Body of pancreas (tissue), 4 donors: Measurements from ENCODE around the gene ASIC2. TPM values are rescaled to one million over a fixed set of nuclear protein-coding genes. Genes with fewer than 3 reads are reported as not detected.

Experiments used
- ATAC-seq: fragments of 150-250 bp; one replicate; pipeline ENCODE4 v1.9.1; 2016
- DNase-seq, 4 donors: peaks; one replicate each; pipeline ENCODE4 v3.0.0-alpha.2; 2019
- H3K27ac ChIP-seq, 4 donors: fragments of 200-600 bp; sonication (generic); 1 replicate in 3 of 4; 2 replicates in 1 of 4; pipeline versions ENCODE4 v1.5.1 to v1.6.1; 2016 to 2019; ENCODE audit warnings: mild to moderate bottlenecking in 1 of 4, mixed read lengths in 1 of 4, moderate library complexity in 1 of 4
- H3K27me3 ChIP-seq, 2 donors: fragments of 200-600 bp; sonication (generic); one replicate each; pipeline ENCODE4 v1.6.0; 2016; ENCODE audit warnings: mild to moderate bottlenecking in 1 of 2
- H3K36me3 ChIP-seq, 2 donors: fragments of 200-600 bp; sonication (generic); replicated peaks in 1 of 2; 2 replicates each; pipeline ENCODE4 v1.5.1; 2016; ENCODE audit warnings: low read depth in 2 of 2; ENCODE audit not compliant: insufficient read depth in 1 of 2
- H3K4me1 ChIP-seq: fragments of 200-600 bp; sonication (generic); one replicate; pipeline ENCODE4 v1.6.0; 2016
- H3K4me3 ChIP-seq, 2 donors: fragments of 200-600 bp; sonication (generic); 1 replicate in 1 of 2; 2 replicates in 1 of 2; pipeline ENCODE4 v1.5.1; 2016 to 2019
- H3K9me3 ChIP-seq, 3 donors: fragments of 200-600 bp; sonication (generic); 1 replicate in 2 of 3; 2 replicates in 1 of 3; pipeline ENCODE4 v1.5.1; 2016
- POLR2A ChIP-seq, 3 donors: fragments of 450-650 bp; IDR thresholded peaks; one replicate each; pipeline ENCODE4 v1.6.1; 2016; ENCODE audit warnings: antibody characterized with exemption in 3 of 3, mild to moderate bottlenecking in 2 of 3
- WGBS, 2 donors: methylation state at CpG; one replicate each; pipeline ENCODE4 v1.1.5; 2017; 5-methylcytosine and 5-hydroxymethylcytosine counted together
- intact Hi-C: fragments of 100-400 bp; cut with DNase I; formaldehyde crosslinking; loops from one replicate; pipeline ENCODE4 v1.15.1; 2023
- total RNA-seq, 2 donors: library from RNA; depleted of rRNA; stranded (reverse); fragments of >200 nt; gene quantifications; one replicate each; pipeline ENCODE4 v1.1.0, GENCODE V29; 2016
- TF ChIP-seq, protein P1 (sequence below), 7 experiments: fragments of 450-650 bp in 4 of 7; fragments of 200-600 bp in 3 of 7; sonication (generic) in 3 of 7; IDR thresholded peaks; one replicate each; pipeline ENCODE4 v1.5.1; 2016 to 2019; ENCODE audit warnings: antibody characterized with exemption in 7 of 7

ASIC2 gene
- total RNA-seq, 2 donors from 2014 or later = not detected

DNA sequence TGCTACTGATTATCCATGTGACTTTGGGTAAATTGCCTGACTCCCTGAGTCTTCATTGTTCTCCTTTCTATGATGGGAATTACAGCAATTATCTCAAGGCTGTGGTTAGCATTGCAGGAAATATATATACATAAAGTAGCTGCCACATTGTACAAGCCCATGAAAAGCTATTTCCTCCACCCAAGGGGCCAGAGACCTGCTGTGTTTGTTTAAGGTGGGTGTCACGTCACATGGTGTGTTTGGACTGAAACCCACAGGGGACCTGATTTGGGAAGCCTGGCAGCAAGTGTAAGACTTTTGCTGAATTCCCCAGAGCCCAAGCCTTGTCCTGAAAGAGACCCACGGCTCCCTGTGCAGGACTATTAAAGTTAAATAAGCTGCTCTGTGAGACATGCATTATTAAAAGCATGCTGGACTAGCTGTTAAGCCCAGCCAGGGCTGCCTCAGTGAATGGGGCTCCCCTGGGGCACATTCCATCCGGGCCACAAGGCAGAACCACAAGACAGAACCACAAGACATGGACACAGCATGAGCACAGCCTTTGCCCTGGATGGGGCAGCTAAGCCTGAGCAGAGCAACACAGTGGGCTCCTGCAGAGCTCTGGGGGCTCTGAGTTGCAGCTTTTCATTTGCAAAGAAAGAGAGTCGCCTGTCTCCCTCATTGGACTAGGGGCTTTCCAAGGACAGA lies 152.5 kb downstream of the ASIC2 start:
- WGBS, 2 donors = 22 to 33% methylated on average over 1 to 4 of the region's 4 CpGs
- Histone ChIP-seq H3K36me3 (no peaks in the 10 kb centered on the region), H3K4me1 (no peaks in the 10 kb centered on the region), H3K9me3 (no peaks in the 10 kb centered on the region), H3K4me3 (no peak overlapping the region), H3K27me3 (no peaks in the 10 kb centered on the region), H3K27ac (no peak overlapping the region)
- TF ChIP-seq, protein P1, sequence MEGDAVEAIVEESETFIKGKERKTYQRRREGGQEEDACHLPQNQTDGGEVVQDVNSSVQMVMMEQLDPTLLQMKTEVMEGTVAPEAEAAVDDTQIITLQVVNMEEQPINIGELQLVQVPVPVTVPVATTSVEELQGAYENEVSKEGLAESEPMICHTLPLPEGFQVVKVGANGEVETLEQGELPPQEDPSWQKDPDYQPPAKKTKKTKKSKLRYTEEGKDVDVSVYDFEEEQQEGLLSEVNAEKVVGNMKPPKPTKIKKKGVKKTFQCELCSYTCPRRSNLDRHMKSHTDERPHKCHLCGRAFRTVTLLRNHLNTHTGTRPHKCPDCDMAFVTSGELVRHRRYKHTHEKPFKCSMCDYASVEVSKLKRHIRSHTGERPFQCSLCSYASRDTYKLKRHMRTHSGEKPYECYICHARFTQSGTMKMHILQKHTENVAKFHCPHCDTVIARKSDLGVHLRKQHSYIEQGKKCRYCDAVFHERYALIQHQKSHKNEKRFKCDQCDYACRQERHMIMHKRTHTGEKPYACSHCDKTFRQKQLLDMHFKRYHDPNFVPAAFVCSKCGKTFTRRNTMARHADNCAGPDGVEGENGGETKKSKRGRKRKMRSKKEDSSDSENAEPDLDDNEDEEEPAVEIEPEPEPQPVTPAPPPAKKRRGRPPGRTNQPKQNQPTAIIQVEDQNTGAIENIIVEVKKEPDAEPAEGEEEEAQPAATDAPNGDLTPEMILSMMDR (IDR thresholded peaks at IDR 0.05) = no peak
- no peak for TF ChIP-seq POLR2A (IDR thresholded peaks at IDR 0.05)
- intact Hi-C loops = no loop called here
- no peak for ATAC-seq
- no peak for DNase-seq

DNA sequence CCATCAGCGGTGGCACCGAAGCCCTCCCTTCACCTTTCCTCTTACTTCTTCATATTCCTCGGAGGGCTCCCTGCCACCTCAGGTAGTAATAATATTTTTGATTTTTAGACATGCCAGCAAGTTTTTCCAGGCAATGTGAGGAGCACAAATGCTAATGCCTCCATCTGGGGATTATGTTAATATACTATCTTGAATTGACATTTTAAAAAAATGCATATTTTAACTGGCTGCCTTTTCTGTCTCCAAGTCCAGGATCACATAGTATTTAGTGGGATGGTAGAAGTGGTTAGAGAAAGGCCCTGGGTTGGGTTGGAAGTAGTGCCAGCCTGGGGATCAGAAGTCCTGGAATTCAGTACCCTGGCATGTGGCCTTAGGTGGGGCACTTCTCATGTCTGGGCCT lies 154.5 kb downstream of the ASIC2 start:
- H3K4me3 ChIP-seq = no peak overlapping the region
- 65 to 66% methylated on average over 3 of the region's 3 CpGs for WGBS, 2 donors
- TF ChIP-seq, protein P1 (IDR thresholded peaks at IDR 0.05) = no peak
- no peak for TF ChIP-seq POLR2A (IDR thresholded peaks at IDR 0.05)
- H3K9me3 ChIP-seq = no peaks in the 10 kb centered on the region
- DNase-seq (no peak), ATAC-seq (no peak)
- no peaks in the 10 kb centered on the region for H3K4me1 ChIP-seq
- intact Hi-C loops = no loop called here
- no peaks in the 10 kb centered on the region for H3K36me3 ChIP-seq
- H3K27me3 ChIP-seq = no peaks in the 10 kb centered on the region
- H3K27ac ChIP-seq = no peak overlapping the region

DNA sequence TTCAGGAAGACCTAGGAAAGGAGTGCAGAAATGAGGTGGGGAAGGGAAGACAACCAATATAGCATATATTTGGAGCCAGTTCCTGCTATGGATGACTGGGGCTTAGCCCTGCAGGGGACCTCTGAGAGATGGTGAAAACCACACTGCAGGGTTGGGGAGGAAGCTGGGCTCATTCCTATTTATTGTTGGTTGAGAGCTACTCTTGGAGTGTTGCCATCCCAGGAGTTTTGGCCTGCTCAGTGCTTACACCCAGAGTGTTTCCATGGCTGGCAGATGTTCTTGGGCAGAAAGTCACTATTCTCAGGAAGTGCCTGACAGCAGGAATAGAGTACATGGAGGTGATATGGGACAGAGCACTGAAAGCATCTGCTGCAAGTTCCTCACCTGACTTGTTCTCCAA lies 155.7 kb downstream of the ASIC2 start:
- intact Hi-C loops = no loop called here
- Histone ChIP-seq H3K27ac (no peak overlapping the region), H3K4me1 (no peaks in the 10 kb centered on the region), H3K4me3 (no peak overlapping the region), H3K36me3 (no peaks in the 10 kb centered on the region), H3K9me3 (no peaks in the 10 kb centered on the region), H3K27me3 (no peaks in the 10 kb centered on the region)
- ATAC-seq (no peak), DNase-seq (no peak)
- no peak for TF ChIP-seq POLR2A (IDR thresholded peaks at IDR 0.05)
- TF ChIP-seq, protein P1 (IDR thresholded peaks at IDR 0.05) = no peak

DNA sequence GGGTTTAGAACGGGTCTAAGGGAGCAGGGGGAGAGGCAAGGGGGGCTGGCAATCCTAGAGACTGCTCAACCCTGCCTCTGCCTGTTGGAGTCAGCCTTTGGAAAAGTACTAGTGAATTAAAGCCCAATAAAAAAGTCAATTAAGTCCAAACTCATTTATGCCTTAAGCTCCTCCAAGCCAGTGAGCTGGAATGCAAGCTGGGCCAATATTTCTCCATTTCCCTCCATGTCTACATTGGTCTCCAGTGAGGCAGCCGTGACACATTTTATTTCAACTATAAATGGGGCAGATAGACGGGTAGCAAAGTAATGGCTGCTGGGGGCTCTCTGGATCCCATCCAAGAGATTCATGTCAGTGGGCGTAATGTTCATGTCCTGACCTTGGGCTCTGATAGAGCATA lies 157.4 kb downstream of the ASIC2 start:
- H3K9me3 ChIP-seq = no peaks in the 10 kb centered on the region
- no peak overlapping the region for H3K4me3 ChIP-seq
- intact Hi-C loops = no loop called here
- H3K27me3 ChIP-seq = no peaks in the 10 kb centered on the region
- WGBS, 2 donors = 42 to 51% methylated on average over 4 of the region's 4 CpGs
- TF ChIP-seq, protein P1 (IDR thresholded peaks at IDR 0.05) = no peak
- no peak for TF ChIP-seq POLR2A (IDR thresholded peaks at IDR 0.05)
- H3K4me1 ChIP-seq = no peaks in the 10 kb centered on the region
- no peak for DNase-seq
- no peak overlapping the region for H3K27ac ChIP-seq
- no peaks in the 10 kb centered on the region for H3K36me3 ChIP-seq
- no peak for ATAC-seq

DNA sequence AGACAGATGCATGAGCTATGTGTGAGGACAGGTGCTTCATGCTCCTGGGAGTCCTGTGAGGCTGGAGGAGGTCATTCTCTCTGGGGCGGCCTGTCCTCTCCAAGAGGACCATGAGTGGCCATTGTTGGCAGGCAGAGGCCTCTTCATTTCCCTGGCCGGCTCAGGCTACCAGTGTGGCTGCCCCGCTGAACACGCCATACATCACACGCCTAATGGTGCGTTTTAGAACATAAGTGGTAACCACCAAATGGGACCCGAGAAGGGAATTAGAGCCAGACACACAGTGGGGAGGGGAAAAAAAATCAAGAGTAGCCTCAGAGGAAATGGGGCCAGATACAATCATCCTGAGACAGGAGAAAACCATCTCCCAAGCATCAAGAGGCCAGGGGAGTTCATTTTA lies 161.5 kb downstream of the ASIC2 start:
- no peak for TF ChIP-seq POLR2A (IDR thresholded peaks at IDR 0.05)
- TF ChIP-seq, protein P1 (IDR thresholded peaks at IDR 0.05) = no peak
- no peak overlapping the region for H3K4me3 ChIP-seq
- WGBS, 2 donors = 76 to 84% methylated on average over 6 to 7 of the region's 7 CpGs
- no peak for DNase-seq
- no peak for ATAC-seq
- H3K27ac ChIP-seq = no peak overlapping the region
- no peaks in the 10 kb centered on the region for H3K9me3 ChIP-seq
- H3K27me3 ChIP-seq = no peaks in the 10 kb centered on the region
- H3K4me1 ChIP-seq = no peaks in the 10 kb centered on the region
- H3K36me3 ChIP-seq = no peaks in the 10 kb centered on the region
- intact Hi-C loops = no loop called here
